GM12878 (cell line): ENCODE measurements around the gene VGF.

ENCODE experiments used
- CBFB ChIP-seq: IDR thresholded peaks from 2 replicates; pipeline ENCODE4 v1.6.1; 2016; ENCODE audit warnings: antibody characterized with exemption, low read depth
- CEBPB ChIP-seq, 2 experiments: fragments of 150-350 bp in 1 of 2; IDR thresholded peaks; 2 replicates each; pipeline ENCODE4 v1.6.1; 2012 to 2014; ENCODE audit warnings: low read depth in 2 of 2, low read length in 2 of 2, borderline replicate concordance in 1 of 2, inconsistent platforms in 1 of 2
- EP300 ChIP-seq, 2 experiments: fragments of 150-350 bp in 1 of 2; IDR thresholded peaks; 2 replicates each; pipeline ENCODE4 v1.6.1; 2011 to 2012; ENCODE audit warnings: low read depth in 2 of 2, low read length in 2 of 2, borderline replicate concordance in 1 of 2, improper control_type of control experiment in 1 of 2, inconsistent platforms in 1 of 2; ENCODE audit not compliant: control insufficient read depth in 1 of 2
- POLR2A ChIP-seq: IDR thresholded peaks from 2 replicates; pipeline ENCODE4 v1.6.1; 2011; ENCODE audit warnings: low read depth, mild to moderate bottlenecking, low read length
- SMAD1 ChIP-seq: fragments of 450-650 bp; IDR thresholded peaks from 2 replicates; pipeline ENCODE4 v1.6.1; 2018; ENCODE audit warnings: mild to moderate bottlenecking, low read depth; ENCODE audit not compliant: partially characterized antibody
- TBL1XR1 ChIP-seq: IDR thresholded peaks from 2 replicates; pipeline ENCODE4 v1.6.1; 2012; ENCODE audit warnings: low read depth, low read length, improper control_type of control experiment
- TF ChIP-seq, protein P1 (sequence below): IDR thresholded peaks from 2 replicates; pipeline ENCODE4 v1.6.1; 2011; ENCODE audit warnings: borderline replicate concordance, low read depth, mild to moderate bottlenecking, moderate library complexity, low read length; ENCODE audit not compliant: insufficient read depth, poor library complexity, severe bottlenecking
- TF ChIP-seq, protein P2 (sequence below), 3 experiments: IDR thresholded peaks in 2 of 3; conservative IDR thresholded peaks in 1 of 3; 2 replicates each; pipeline ENCODE4 v1.5.1; 2011; ENCODE audit warnings: low read depth in 3 of 3, low read length in 3 of 3, mild to moderate bottlenecking in 3 of 3, control low read depth in 2 of 3, moderate library complexity in 2 of 3, inconsistent platforms in 1 of 3, mixed read lengths in 1 of 3; ENCODE audit not compliant: control insufficient read depth in 2 of 3, insufficient read depth in 1 of 3; ENCODE audit errors: extremely low read depth in 1 of 3
- TF ChIP-seq, protein P3 (sequence below): fragments of 450-650 bp; formaldehyde crosslinking; IDR thresholded peaks from 2 replicates; pipeline ENCODE4 v1.4.0; 2020; ENCODE audit warnings: mild to moderate bottlenecking, moderate library complexity

DNA sequence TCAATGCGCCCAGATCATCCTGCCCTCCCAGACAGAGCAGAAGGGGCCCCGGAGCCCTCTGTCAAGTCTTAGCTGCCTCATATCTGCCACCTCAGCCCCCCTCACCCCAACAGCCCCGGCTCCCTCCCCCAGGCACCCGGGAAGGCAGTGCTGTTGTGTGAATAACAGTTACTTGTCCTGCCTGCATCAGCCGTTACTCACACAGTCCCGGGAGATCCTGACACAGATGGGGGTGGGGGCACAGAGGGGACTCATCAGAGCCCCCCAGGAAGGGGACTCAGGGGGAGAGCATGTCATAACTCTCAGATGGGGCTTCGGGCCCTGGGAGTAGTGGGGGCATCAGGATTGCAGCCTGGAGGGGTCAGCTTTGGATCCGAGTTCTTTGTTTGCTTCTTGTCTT, 50.9 kb downstream of the VGF start:
- TF ChIP-seq, protein P1, sequence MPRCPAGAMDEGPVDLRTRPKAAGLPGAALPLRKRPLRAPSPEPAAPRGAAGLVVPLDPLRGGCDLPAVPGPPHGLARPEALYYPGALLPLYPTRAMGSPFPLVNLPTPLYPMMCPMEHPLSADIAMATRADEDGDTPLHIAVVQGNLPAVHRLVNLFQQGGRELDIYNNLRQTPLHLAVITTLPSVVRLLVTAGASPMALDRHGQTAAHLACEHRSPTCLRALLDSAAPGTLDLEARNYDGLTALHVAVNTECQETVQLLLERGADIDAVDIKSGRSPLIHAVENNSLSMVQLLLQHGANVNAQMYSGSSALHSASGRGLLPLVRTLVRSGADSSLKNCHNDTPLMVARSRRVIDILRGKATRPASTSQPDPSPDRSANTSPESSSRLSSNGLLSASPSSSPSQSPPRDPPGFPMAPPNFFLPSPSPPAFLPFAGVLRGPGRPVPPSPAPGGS: no peak
- no peak for TF ChIP-seq CBFB
- TF ChIP-seq CEBPB (IDR thresholded peaks at IDR 0.05; ENCODE audit: borderline replicate concordance in 1 of 2, low read depth in 2 of 2, low read length in 2 of 2): no peak
- TF ChIP-seq, protein P2, sequence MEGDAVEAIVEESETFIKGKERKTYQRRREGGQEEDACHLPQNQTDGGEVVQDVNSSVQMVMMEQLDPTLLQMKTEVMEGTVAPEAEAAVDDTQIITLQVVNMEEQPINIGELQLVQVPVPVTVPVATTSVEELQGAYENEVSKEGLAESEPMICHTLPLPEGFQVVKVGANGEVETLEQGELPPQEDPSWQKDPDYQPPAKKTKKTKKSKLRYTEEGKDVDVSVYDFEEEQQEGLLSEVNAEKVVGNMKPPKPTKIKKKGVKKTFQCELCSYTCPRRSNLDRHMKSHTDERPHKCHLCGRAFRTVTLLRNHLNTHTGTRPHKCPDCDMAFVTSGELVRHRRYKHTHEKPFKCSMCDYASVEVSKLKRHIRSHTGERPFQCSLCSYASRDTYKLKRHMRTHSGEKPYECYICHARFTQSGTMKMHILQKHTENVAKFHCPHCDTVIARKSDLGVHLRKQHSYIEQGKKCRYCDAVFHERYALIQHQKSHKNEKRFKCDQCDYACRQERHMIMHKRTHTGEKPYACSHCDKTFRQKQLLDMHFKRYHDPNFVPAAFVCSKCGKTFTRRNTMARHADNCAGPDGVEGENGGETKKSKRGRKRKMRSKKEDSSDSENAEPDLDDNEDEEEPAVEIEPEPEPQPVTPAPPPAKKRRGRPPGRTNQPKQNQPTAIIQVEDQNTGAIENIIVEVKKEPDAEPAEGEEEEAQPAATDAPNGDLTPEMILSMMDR (IDR thresholded peaks at IDR 0.05 in 2 of 3, conservative IDR thresholded peaks at IDR 0.05 in 1 of 3; ENCODE audit: control insufficient read depth in 2 of 3, extremely low read depth in 1 of 3, insufficient read depth in 1 of 3, low read depth in 3 of 3, low read length in 3 of 3): no peak
- TF ChIP-seq SMAD1: no peak
- TF ChIP-seq, protein P3, sequence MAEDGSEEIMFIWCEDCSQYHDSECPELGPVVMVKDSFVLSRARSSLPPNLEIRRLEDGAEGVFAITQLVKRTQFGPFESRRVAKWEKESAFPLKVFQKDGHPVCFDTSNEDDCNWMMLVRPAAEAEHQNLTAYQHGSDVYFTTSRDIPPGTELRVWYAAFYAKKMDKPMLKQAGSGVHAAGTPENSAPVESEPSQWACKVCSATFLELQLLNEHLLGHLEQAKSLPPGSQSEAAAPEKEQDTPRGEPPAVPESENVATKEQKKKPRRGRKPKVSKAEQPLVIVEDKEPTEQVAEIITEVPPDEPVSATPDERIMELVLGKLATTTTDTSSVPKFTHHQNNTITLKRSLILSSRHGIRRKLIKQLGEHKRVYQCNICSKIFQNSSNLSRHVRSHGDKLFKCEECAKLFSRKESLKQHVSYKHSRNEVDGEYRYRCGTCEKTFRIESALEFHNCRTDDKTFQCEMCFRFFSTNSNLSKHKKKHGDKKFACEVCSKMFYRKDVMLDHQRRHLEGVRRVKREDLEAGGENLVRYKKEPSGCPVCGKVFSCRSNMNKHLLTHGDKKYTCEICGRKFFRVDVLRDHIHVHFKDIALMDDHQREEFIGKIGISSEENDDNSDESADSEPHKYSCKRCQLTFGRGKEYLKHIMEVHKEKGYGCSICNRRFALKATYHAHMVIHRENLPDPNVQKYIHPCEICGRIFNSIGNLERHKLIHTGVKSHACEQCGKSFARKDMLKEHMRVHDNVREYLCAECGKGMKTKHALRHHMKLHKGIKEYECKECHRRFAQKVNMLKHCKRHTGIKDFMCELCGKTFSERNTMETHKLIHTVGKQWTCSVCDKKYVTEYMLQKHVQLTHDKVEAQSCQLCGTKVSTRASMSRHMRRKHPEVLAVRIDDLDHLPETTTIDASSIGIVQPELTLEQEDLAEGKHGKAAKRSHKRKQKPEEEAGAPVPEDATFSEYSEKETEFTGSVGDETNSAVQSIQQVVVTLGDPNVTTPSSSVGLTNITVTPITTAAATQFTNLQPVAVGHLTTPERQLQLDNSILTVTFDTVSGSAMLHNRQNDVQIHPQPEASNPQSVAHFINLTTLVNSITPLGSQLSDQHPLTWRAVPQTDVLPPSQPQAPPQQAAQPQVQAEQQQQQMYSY (CRISPR knock-in tag): no peak
- TF ChIP-seq TBL1XR1: no peak
- no peak for TF ChIP-seq EP300 (IDR thresholded peaks at IDR 0.05; ENCODE audit: borderline replicate concordance in 1 of 2, control insufficient read depth in 1 of 2, low read depth in 2 of 2, low read length in 2 of 2)
- TF ChIP-seq POLR2A: no peak
